ENCODE data around the gene MYBPH.

The MYBPH gene

DNA sequence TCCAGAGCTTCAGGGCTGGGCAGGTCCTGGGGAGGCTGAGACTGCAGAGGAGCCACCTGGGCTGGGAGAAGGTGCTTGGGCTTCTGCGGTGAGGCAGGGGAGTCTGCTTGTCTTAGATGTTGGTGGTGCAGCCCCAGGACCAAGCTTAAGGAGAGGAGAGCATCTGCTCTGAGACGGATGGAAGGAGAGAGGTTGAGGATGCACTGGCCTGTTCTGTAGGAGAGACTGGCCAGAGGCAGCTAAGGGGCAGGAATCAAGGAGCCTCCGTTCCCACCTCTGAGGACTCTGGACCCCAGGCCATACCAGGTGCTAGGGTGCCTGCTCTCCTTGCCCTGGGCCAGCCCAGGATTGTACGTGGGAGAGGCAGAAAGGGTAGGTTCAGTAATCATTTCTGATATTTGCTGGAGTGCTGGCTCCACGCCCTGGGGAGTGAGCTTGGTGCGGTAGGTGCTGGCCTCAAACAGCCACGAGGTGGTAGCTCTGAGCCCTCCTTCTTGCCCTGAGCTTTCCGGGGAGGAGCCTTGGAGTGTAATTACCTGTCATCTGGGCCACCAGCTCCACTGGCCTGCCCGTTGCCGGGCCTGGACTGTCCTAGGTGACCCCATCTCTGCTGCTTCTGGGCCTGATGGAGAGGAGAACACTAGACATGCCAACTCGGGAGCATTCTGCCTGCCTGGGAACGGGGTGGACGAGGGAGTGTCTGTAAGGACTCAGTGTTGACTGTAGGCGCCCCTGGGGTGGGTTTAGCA is 9.3 kb downstream of the MYBPH start:
- no peak for DNase-seq (ENCODE audit: low spot score)

- no peak for DNase-seq (ENCODE audit: low spot score)
Measured at GRCh38 chr1:203165800-203166161, 9.8 kb downstream of the MYBPH start.

GRCh38 chr1:203165101-203165799 is 10.4 kb downstream of the MYBPH start:
- no peak for DNase-seq (ENCODE audit: low spot score)

DNA sequence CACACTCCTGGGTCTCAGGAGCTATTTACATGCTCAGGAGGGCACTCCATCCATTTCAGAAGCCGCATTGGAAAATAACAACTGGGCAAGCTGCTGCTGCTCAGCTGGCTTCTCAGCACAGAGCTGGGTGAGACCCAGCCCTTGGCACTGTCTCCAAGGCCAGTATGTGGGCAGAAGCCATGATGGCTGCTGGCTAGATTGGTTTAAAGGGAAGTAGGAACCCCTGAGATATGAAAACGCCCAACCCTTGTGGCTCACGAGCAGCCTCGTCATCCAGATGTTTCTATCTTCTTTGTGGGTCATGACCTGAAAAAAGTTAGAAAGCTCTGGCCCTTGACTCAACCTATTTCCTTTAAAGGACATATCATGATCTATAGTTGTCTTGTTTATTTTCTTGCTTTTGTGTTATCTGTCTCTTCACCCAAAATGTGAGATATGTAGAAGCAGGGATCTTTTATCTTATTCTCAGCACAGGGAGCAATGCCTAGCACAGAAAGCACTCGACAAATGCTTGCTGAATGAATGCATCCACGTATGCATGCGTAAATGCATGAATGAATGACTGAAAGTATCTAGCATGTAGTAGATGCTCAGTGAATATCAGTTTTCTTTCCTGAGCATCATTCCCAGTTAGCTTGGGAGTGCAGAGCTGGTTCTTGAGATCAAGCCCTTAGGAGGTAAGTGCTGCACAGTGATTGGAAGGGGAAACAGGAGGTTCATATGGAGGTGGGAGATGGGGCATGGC is 11.6 kb downstream of the MYBPH start:
- no peak for DNase-seq (ENCODE audit: low spot score)

DNA sequence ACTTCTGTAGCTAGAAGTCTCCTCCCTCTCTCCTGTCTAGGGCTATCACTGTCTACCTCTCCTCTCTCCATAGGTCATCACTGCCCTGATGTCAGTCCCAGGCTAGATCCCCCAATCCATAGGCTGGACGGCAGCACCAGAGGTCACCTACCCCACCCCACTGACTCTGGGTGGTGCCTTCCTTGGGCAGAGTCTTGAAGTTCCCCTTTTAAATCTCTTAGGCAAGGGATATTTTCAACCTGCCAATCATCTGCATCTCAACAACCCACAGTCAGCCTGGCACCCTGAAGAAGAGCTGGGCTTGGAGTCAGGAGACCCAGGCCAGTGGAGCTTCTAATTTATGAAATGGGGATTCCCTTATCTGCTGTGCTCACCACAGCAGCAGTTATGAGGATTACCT is 13.2 kb downstream of the MYBPH start:
- DNase-seq (ENCODE audit: low spot score), result no peak

DNA sequence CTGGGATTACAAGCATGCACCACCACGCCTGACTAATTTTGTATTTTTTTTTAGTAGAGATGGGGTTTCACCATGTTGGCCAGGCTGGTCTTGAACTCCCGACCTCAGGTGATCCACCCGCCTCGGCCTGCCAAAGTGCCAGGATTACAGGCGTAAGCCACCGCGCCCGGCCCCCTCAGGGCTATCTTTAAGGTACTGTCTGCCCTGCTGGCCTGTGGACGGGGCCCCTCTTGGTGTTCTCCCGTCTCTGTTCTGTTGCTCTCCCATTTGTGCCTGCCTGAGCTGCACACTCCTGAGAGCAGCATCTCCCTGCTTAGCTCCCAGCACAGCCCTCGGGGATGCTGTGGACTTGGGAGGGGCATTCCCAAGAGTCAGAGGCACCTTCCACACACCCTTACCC is 13.9 kb downstream of the MYBPH start:
- no peak for DNase-seq (ENCODE audit: low spot score)

- no peak for DNase-seq (ENCODE audit: low spot score)
Measured at GRCh38 chr1:203161175-203161574, 14.5 kb downstream of the MYBPH start.

GRCh38 chr1:203159844-203160243 is 15.8 kb downstream of the MYBPH start:
- no peak for DNase-seq (ENCODE audit: low spot score)

DNA sequence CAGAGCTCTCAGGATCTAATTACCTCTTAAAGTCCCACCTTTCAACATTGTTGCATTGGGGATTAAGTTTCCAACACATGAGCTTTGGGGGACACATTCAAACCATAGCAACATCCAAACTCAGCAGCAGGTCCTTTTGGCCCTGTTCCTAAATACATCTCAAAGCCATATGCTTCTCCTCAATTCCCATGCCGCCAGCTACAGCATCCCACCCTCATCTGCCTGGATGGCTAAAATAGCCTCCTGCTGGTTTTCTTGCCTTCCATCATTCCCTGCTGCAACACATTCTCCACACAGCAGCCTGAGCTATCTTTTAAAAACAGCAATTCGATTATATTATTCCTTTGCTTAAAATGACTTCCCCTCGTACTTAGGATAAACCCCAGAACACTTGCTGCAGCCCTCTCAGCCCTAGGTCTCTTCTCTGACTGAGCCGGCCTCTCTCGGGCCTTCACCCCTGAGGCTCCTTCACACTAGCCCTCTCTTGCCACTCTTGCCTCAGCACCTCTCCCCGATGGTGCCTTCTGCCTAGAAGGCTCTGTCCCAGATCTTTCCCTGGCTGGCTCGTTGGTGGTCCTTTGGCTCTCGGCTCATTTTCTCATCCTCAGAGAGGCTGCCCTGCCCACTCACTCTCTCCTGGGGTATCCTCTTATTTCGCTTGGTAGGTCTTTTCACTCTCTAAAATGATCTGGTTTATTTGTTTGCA is 16.5 kb downstream of the MYBPH start:
- no peak for DNase-seq (ENCODE audit: low spot score)

DNA sequence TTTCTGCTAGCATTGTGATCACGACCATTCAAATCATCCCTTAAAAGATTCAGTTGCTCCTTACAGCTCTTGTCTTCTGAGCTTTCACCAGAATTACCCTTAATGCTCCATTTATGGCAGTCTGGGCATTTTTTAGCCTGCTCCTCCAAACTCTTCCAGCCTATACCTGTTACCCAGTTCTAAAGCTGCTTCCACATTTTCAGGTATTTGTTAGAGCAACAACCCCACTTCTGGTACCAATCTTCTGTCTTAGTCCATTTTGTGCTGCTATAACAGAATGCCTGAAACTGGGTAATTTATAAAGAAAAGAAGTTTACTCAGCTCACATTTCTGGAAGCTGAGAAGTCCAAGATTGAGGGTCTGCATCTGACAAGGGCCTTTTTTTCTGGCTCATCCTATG is 17.2 kb downstream of the MYBPH start:
- DNase-seq (ENCODE audit: low spot score), result no peak

DNA sequence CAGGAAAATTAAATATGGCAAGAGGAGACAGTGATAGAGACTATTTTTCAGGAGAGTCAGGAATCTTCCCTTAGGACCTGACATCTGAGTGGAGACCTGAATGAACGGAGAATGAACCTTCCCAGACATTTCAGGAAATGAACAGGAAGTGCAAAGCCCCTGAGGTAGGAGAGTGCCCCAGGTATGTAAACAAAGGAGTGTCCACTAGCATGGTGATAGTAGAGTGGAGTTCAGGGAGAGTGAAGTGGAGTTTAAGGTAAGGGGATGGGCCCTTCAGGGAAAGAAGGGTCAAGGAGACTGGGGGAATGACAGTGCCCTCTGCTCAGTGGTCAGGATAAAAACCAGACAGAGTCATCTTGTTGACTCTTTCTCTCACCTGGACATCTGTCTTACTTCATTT is 19.3 kb downstream of the MYBPH start:
- no peak for DNase-seq (ENCODE audit: low spot score)

DNA sequence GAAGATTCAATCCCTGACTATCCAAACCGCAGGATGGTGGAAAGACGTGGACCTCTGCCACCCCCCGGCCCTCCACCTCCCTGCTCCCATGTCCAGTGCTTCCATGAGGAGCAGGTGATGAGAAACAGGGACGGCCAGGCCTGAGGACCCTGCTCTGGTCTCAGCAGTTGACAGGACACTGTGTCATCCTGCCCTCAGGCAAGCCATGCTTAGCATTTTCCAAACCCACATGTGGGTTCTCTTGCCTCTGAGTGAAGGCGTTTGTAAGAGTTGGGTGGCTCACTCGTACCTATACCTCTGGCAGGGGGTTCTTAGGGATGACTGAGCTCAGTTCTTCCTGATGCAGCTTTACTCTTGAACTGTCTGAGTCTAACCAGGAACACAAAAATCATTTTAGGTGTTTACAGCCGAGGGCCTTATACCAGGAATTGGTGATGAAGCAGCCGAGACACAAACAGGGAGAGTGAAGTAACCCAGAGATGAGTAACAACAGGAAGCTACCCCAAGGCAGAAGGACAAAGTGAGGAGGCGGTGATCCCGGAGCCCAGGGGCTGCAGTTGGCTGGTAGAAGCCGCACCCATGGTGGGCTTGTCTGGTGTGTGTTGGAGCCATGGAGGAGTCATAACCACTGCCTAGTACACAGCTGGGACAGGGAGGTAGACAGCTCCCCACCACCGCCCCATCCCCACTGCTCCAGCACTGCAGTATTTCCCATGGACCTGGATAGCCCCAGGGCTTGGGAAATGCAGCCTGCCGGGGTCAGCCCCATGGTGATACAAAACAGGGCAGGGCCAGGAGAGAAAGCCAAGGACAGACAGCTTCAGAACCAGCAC is 21.4 kb downstream of the MYBPH start:
- peak; percentile 52 for DNase-seq (ENCODE audit: low spot score)

- DNase-seq (ENCODE audit: low spot score), result no peak
Measured at GRCh38 chr1:203153051-203153988, 22.3 kb downstream of the MYBPH start.

GRCh38 chr1:203152158-203153034 is 23.2 kb downstream of the MYBPH start:
- peak; percentile 70 for DNase-seq (ENCODE audit: low spot score)

DNA sequence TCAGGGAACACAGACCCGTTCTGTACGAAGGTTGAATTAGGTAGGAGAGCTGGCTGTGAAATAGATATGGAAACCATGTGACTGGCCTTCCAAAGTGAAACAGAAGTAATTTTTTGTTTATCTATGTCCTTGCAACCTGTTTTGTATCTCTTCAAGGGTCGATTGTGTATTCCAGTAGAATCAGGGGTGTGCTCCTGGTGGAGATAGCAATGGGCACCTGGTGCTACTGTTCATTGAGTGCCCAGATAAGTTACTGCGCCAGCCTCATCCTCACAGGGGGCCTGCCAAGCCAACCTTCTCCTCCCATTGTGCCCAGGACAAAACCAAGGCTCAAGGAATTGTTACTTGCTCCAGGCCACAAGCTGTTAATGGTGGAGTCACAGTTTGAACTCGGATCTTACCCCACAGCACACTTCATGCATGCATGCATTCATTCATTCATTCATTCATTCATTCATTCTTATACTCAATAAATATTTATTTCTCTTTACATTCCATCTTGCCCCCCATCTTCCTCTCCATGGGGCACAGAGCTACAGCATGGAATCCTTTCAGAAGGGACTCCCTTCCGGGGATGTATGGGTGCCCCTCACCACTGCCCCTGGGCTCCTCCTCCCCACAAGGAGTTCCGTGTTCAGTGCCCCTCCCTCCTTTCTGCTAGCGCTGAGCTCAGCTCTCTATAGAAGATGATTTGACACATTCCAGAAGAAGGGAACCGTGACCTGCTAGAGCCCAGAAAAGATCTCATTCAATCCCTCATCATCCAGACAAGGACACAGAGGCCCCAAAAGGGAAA is 24.1 kb downstream of the MYBPH start:
- no peak for DNase-seq (ENCODE audit: low spot score)

DNA sequence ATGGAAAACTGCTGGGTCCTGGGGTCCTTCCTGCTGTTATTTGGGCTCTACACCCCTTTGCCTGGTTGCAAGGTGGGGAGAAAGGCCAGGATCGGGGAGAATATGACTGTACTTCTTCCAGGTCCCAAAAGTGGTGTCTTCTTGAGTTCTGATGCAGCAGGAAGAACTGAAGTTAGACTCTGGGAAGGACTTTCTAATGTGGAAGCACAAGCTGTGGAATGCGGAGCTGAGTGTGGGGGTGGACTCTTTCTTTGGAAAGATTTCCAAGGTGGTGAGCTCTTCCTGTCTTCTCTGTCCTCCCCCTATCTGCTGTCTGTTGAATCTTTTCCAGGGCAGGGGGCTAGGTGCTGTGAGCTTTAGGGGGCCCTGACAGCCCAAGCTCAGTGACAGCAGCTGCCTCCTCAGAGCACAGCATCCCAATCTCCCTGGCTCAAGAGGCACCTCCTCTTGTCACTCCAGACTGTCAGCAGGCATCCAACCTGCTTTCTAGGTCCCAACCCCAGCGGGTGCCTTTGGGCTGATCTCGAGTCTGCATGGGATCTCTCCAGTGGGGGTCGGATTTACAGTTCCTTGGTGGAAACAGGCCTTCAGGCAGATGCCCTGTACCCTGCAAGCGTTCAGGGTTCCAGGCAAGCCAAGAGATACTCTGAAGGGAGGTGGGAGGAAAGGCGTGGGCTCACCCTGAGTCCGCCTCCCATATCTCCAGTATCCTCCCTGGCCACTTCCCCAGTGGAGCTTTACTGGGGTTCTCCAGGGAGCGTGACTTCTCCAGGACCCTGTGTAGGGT is 24.9 kb downstream of the MYBPH start:
- no peak for DNase-seq (ENCODE audit: low spot score)

GRCh38 chr1:203149188-203149840 is 26.3 kb downstream of the MYBPH start:
- DNase-seq (ENCODE audit: low spot score), result no peak
